ENCODE results near the gene RIC1.

- TF ChIP-seq, protein P1, sequence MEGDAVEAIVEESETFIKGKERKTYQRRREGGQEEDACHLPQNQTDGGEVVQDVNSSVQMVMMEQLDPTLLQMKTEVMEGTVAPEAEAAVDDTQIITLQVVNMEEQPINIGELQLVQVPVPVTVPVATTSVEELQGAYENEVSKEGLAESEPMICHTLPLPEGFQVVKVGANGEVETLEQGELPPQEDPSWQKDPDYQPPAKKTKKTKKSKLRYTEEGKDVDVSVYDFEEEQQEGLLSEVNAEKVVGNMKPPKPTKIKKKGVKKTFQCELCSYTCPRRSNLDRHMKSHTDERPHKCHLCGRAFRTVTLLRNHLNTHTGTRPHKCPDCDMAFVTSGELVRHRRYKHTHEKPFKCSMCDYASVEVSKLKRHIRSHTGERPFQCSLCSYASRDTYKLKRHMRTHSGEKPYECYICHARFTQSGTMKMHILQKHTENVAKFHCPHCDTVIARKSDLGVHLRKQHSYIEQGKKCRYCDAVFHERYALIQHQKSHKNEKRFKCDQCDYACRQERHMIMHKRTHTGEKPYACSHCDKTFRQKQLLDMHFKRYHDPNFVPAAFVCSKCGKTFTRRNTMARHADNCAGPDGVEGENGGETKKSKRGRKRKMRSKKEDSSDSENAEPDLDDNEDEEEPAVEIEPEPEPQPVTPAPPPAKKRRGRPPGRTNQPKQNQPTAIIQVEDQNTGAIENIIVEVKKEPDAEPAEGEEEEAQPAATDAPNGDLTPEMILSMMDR (IDR thresholded peaks at IDR 0.05 in 4 of 5, conservative IDR thresholded peaks at IDR 0.05 in 1 of 5), result no peak
- no peak for TF ChIP-seq POLR2A (IDR thresholded peaks at IDR 0.05)
Observed at GRCh38 chr9:5778805-5779204, 149.9 kb downstream of the RIC1 start.
